ENCODE measurements around the gene LCP2. TPM values are rescaled to one million over a fixed set of nuclear protein-coding genes. Genes with fewer than 3 reads are reported as not detected.
A peak's percentile ranks its signal among the peaks of the same experiment; 100 is the strongest.

Gene LCP2
- total RNA-seq, 4 donors from 2014 or later = 4.6 to 6.5 (median 5.7) TPM

GRCh38 chr5:170226129-170226615, 71.4 kb downstream of the LCP2 start:
- DNase-seq (ENCODE audit: low spot score in 2 of 2) = no peak
- TF ChIP-seq POLR2A (IDR thresholded peaks at IDR 0.05) = no peak
- TF ChIP-seq, protein P1, sequence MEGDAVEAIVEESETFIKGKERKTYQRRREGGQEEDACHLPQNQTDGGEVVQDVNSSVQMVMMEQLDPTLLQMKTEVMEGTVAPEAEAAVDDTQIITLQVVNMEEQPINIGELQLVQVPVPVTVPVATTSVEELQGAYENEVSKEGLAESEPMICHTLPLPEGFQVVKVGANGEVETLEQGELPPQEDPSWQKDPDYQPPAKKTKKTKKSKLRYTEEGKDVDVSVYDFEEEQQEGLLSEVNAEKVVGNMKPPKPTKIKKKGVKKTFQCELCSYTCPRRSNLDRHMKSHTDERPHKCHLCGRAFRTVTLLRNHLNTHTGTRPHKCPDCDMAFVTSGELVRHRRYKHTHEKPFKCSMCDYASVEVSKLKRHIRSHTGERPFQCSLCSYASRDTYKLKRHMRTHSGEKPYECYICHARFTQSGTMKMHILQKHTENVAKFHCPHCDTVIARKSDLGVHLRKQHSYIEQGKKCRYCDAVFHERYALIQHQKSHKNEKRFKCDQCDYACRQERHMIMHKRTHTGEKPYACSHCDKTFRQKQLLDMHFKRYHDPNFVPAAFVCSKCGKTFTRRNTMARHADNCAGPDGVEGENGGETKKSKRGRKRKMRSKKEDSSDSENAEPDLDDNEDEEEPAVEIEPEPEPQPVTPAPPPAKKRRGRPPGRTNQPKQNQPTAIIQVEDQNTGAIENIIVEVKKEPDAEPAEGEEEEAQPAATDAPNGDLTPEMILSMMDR (IDR thresholded peaks at IDR 0.05) = no peak
- no peak overlapping the region for H3K4me3 ChIP-seq (ENCODE audit: low read depth, poor library complexity, severe bottlenecking)
- 76 to 78% methylated on average over 9 of the region's 9 CpGs for WGBS, 2 donors
- intact Hi-C loops (cut with DNase I; ENCODE audit: low total_unique reads) = no loop called here

DNA sequence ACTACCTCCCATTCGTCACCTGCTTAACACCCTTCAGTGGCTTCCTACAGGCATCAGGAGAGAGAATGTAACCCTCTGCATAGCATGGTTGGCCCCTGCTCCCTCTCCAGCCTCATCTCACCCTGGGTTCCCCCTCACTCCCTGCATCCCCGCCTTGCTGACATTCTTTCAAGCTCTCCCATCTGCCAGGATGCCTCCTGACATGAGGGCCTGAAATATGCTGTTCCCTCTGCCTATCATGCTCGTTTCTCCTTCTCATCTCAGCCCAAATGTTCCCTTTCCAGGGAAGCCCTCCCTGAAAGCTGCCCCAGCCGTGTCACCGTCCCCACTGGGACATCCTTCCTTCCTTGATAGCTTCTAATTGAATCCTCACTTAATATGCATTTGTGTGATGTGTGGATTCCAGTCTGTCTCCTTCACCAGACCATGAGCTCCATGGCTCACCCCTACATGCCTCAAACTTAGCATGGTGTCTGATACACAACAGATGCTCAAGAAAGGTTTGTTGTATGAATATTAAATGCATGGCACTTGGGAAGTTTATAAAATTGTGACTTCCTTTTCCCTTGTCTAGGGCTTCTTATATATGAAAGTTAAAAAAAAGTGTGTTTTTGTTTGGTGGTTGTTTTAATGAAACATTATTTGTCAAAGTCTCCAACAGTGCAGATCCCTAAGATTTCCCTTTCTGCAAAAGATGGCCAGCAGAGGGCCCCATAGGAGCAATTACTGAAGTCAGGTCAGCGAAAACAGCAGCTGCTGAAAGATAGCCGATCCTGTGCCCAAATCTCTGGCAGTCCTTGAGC, 72.0 kb downstream of the LCP2 start:
- intact Hi-C loops (cut with DNase I; ENCODE audit: low total_unique reads) = no loop called here
- DNase-seq (ENCODE audit: low spot score in 2 of 2) = peak; percentile 86 to 94
- no peak for TF ChIP-seq POLR2A (IDR thresholded peaks at IDR 0.05)
- TF ChIP-seq, protein P1 (IDR thresholded peaks at IDR 0.05) = no peak
- 60 to 64% methylated on average over 7 of the region's 7 CpGs for WGBS, 2 donors
- H3K4me3 ChIP-seq (ENCODE audit: low read depth, poor library complexity, severe bottlenecking) = no peak overlapping the region

DNA sequence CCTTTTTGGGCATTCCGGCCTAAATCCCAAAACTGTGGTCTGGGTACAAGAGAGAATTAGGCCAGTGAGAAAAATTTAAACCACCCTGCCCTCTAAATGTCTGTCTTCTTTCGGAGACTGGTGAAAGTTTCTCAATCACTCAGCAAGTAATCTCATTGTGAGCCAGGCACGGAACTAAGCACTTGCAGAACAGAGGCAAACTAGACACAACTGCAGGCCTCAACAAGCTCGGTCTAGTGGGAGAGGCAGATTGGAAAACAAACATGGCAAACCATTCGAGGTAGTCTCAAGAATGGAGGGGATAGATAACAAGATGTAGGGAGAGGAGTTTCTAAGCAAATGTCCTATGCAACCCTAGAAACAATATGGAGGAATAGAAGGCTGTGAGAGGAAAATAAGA, 73.7 kb downstream of the LCP2 start:
- TF ChIP-seq, protein P1 (IDR thresholded peaks at IDR 0.05) = no peak
- no peak for TF ChIP-seq POLR2A (IDR thresholded peaks at IDR 0.05)
- 59 to 62% methylated on average over 5 of the region's 5 CpGs for WGBS, 2 donors
- intact Hi-C loops (cut with DNase I; ENCODE audit: low total_unique reads) = no loop called here
- no peak for DNase-seq (ENCODE audit: low spot score in 2 of 2)
- H3K4me3 ChIP-seq (ENCODE audit: low read depth, poor library complexity, severe bottlenecking) = no peak overlapping the region

DNA sequence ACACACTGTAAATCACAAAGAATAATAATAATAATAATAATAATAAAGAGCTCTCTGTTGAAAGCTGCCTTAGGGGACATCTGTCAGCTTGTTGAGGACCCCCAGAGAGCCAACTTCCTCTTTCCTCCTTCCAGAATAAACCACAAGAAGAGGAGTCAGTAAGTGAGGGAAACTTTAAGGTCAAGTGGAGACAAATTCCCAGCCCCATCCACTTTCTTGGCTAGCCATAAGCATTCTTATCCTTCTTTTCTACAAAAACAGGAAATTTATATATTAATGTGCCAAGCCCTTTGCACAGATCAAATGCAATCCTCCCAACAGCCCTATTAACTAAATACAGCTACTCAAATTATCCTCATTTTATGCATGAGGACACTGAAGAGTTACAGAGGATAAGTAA, 74.2 kb downstream of the LCP2 start:
- no peak overlapping the region for H3K4me3 ChIP-seq (ENCODE audit: low read depth, poor library complexity, severe bottlenecking)
- TF ChIP-seq, protein P1 (IDR thresholded peaks at IDR 0.05) = no peak
- TF ChIP-seq POLR2A (IDR thresholded peaks at IDR 0.05) = no peak
- DNase-seq (ENCODE audit: low spot score in 2 of 2) = no peak
- intact Hi-C loops (cut with DNase I; ENCODE audit: low total_unique reads) = no loop called here

GRCh38 chr5:170221327-170221741, 76.2 kb downstream of the LCP2 start:
- intact Hi-C loops (cut with DNase I; ENCODE audit: low total_unique reads) = no loop called here
- no peak overlapping the region for H3K4me3 ChIP-seq (ENCODE audit: low read depth, poor library complexity, severe bottlenecking)
- WGBS, 2 donors = 49 to 55% methylated on average over 6 of the region's 6 CpGs
- TF ChIP-seq POLR2A (IDR thresholded peaks at IDR 0.05) = no peak
- TF ChIP-seq, protein P1 (IDR thresholded peaks at IDR 0.05) = no peak
- DNase-seq (ENCODE audit: low spot score in 2 of 2) = no peak

Measured in lower leg skin (tissue), 4 donors.